ENCODE data around the gene TSTD2. TPM values are rescaled to one million over a fixed set of nuclear protein-coding genes. Genes with fewer than 3 reads are reported as not detected.

TSTD2 gene
- total RNA-seq, 1 experiment from 2014 or later: 16.8 TPM

- no peak for TF ChIP-seq CDX4 (CRISPR knock-in tag; IDR thresholded peaks at IDR 0.05; ENCODE audit: borderline replicate concordance)
- TF ChIP-seq E2F5 (CRISPR knock-in tag; IDR thresholded peaks at IDR 0.05): no peak
- TF ChIP-seq USF2 (CRISPR knock-in tag; IDR thresholded peaks at IDR 0.05): no peak
- TF ChIP-seq ZNF423 (CRISPR knock-in tag; IDR thresholded peaks at IDR 0.05): no peak
Measured at GRCh38 chr9:97571664-97572063, 61.5 kb downstream of the TSTD2 start (continued).

- ATAC-seq: peak; percentile 65; the same call in 1 of the 2 replicates
- Mint-ChIP-seq H3K4me1 (no peaks in the 10 kb centered on the region), H3K4me3 (no peak overlapping the region), H3K27ac (no peak overlapping the region), H3K9me3 (no peaks in the 10 kb centered on the region), H3K27me3 (ENCODE audit: low read depth) (peaks cover 4% of the 10 kb centered on the region; the same call in 1 of the 2 replicates), H3K36me3 (no peaks in the 10 kb centered on the region)
- ChIA-PET CTCF (no interaction called here), POLR2A (interaction anchor here (0.5 to 0.6 kb wide), 2 partner anchors 23 to 62 kb away, joined by 3 to 5 read pairs; partner anchors contain the start of gene TSTD2)
- peak; percentile 61; the same call in 1 of the 2 replicates for TF ChIP-seq ZNF317 (CRISPR knock-in tag; IDR thresholded peaks at IDR 0.05; ENCODE audit: borderline replicate concordance, low read depth)
- no peak for TF ChIP-seq MLX (CRISPR knock-in tag; IDR thresholded peaks at IDR 0.05)
- TF ChIP-seq SP1 (CRISPR knock-in tag; conservative IDR thresholded peaks at IDR 0.05): no peak
- TF ChIP-seq ZNF532 (CRISPR knock-in tag; IDR thresholded peaks at IDR 0.05; ENCODE audit: borderline replicate concordance): no peak
- no peak for DNase-seq (ENCODE audit: low spot score)
Measured at GRCh38 chr9:97570899-97571298, 62.3 kb downstream of the TSTD2 start.

GRCh38 chr9:97568461-97569275 lies 64.5 kb downstream of the TSTD2 start:
- DNase-seq (ENCODE audit: low spot score) (no peak), ATAC-seq (no peak)
- Mint-ChIP-seq H3K9me3 (no peaks in the 10 kb centered on the region), H3K27me3 (ENCODE audit: low read depth) (no peaks in the 10 kb centered on the region; the same call in 1 of the 2 replicates), H3K27ac (no peak overlapping the region), H3K36me3 (no peaks in the 10 kb centered on the region), H3K4me1 (peaks cover 15% of the 10 kb centered on the region), H3K4me3 (no peak overlapping the region)
- ChIA-PET POLR2A (no interaction called here), CTCF (interaction anchor here (3.1 kb wide), 1 partner anchor 30 kb away, joined by 12 read pairs; no protein-coding TSS in a partner anchor)
- TF ChIP-seq HMGA2 (CRISPR knock-in tag; IDR thresholded peaks at IDR 0.05) (no peak), NFE2L1 (CRISPR knock-in tag; IDR thresholded peaks at IDR 0.05) (no peak), RORB (CRISPR knock-in tag; IDR thresholded peaks at IDR 0.05) (no peak), NR3C1 (CRISPR knock-in tag; conservative IDR thresholded peaks at IDR 0.05; ENCODE audit: low read depth) (no peak), KAT7 (CRISPR knock-in tag; IDR thresholded peaks at IDR 0.05; ENCODE audit: borderline replicate concordance) (no peak), E2F5 (CRISPR knock-in tag; IDR thresholded peaks at IDR 0.05) (no peak), AFF4 (CRISPR knock-in tag; IDR thresholded peaks at IDR 0.05; ENCODE audit: borderline replicate concordance) (no peak), PRRX2 (CRISPR knock-in tag; IDR thresholded peaks at IDR 0.05) (no peak), TEAD4 (CRISPR knock-in tag; IDR thresholded peaks at IDR 0.05) (no peak), SMAD4 (CRISPR knock-in tag; IDR thresholded peaks at IDR 0.05) (no peak), PREB (CRISPR knock-in tag; IDR thresholded peaks at IDR 0.05; ENCODE audit: borderline replicate concordance) (no peak)
